GM15510 (cell line): ENCODE results near the gene ASB10.

Experiments
- POLR2A ChIP-seq: IDR thresholded peaks from 3 replicates; pipeline ENCODE4 v1.6.1; 2011; ENCODE audit warnings: borderline replicate concordance; ENCODE audit not compliant: insufficient read length; ENCODE audit errors: extremely low read depth

Gene ASB10

GRCh38 chr7:151201344-151201743, 14.3 kb upstream of the ASB10 start:
- TF ChIP-seq POLR2A = no peak

- TF ChIP-seq POLR2A = no peak
These were observed 12.1 kb upstream of the ASB10 start for GRCh38 chr7:151198945-151199848.

GRCh38 chr7:151197932-151198331, 10.9 kb upstream of the ASB10 start:
- no peak for TF ChIP-seq POLR2A

- TF ChIP-seq POLR2A = no peak
These were observed 8.8 kb upstream of the ASB10 start for GRCh38 chr7:151195616-151196450.

GRCh38 chr7:151194188-151194587, 7.1 kb upstream of the ASB10 start:
- TF ChIP-seq POLR2A = no peak

GRCh38 chr7:151193203-151193978, 6.3 kb upstream of the ASB10 start:
- no peak for TF ChIP-seq POLR2A

- TF ChIP-seq POLR2A = no peak
These were observed 5.0 kb upstream of the ASB10 start for GRCh38 chr7:151192002-151192539.

GRCh38 chr7:151191544-151191943, 4.5 kb upstream of the ASB10 start:
- no peak for TF ChIP-seq POLR2A

GRCh38 chr7:151189038-151189437, 2.0 kb upstream of the ASB10 start:
- TF ChIP-seq POLR2A = no peak

- no peak for TF ChIP-seq POLR2A
These were observed 1.1 kb upstream of the ASB10 start for GRCh38 chr7:151188252-151188542.

GRCh38 chr7:151187409-151188251, 580 bp upstream of the ASB10 start:
- TF ChIP-seq POLR2A = no peak

- no peak for TF ChIP-seq POLR2A
These were observed 1.0 kb downstream of the ASB10 start for GRCh38 chr7:151185762-151186639.

GRCh38 chr7:151181011-151181431, 6.0 kb downstream of the ASB10 start:
- TF ChIP-seq POLR2A = no peak
